GM20000 (cell line): Measurements from ENCODE around the gene AKR1C1.
"Not testable (repeated sequence)": the region's sequence is repeated elsewhere in the genome, so short reads cannot be mapped to it uniquely, and the experiment has no call there.

Source experiments
- DNase-seq: peaks from one replicate; pipeline ENCODE4 v3.0.0; 2012; ENCODE audit warnings: low spot score
- TF ChIP-seq, protein P1 (sequence below): IDR thresholded peaks from 2 replicates; pipeline ENCODE4 v1.5.1; 2012; ENCODE audit warnings: mild to moderate bottlenecking, control low read depth; ENCODE audit errors: extremely low read depth, missing control alignments

The AKR1C1 gene

DNA sequence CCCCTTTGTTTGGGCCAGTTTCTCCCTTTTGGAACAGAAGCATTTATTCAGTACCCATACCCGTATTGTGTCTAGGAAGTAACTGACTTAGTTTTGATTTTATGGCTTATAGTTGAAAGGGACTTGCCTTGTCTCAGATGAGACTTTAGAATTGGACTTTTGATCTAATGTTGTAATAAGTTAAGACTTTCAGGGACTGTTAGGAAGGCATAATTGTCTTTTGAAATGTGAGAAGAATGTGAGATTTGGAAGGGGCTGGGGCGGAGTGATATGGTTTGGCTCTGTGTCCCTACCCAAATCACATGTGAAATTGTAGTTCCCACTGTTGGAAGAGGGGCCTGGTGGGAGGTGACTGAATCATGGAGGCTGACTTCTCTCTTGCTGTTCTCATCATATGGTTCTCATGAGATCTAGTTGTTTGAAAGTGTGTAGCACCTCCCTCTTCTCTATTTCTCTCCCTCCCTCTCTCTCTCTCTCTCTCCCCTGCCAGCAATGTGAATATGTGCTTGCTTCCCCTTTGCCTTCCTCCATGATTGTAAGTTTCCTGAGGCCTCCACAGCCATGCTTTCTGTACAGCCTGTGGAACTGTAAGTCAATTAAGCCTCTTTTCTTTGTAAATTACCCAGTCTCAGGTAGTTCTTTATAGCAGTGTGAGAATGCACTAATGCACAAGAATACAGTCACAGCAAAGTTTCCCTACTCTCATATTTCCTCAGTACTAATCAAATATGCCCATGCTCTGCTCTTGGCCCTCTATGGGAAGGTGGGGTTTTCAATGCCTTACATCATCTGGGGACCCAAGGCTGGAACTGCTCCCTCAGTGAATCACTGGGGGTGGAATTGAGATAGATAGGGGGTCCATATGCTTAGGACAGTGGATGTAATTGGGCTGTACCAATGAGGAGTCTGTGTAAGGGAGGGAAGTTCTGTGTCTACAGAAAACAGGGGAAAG, 17.2 kb upstream of the AKR1C1 start:
- TF ChIP-seq, protein P1, sequence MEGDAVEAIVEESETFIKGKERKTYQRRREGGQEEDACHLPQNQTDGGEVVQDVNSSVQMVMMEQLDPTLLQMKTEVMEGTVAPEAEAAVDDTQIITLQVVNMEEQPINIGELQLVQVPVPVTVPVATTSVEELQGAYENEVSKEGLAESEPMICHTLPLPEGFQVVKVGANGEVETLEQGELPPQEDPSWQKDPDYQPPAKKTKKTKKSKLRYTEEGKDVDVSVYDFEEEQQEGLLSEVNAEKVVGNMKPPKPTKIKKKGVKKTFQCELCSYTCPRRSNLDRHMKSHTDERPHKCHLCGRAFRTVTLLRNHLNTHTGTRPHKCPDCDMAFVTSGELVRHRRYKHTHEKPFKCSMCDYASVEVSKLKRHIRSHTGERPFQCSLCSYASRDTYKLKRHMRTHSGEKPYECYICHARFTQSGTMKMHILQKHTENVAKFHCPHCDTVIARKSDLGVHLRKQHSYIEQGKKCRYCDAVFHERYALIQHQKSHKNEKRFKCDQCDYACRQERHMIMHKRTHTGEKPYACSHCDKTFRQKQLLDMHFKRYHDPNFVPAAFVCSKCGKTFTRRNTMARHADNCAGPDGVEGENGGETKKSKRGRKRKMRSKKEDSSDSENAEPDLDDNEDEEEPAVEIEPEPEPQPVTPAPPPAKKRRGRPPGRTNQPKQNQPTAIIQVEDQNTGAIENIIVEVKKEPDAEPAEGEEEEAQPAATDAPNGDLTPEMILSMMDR, result no peak
- no peak for DNase-seq

DNA sequence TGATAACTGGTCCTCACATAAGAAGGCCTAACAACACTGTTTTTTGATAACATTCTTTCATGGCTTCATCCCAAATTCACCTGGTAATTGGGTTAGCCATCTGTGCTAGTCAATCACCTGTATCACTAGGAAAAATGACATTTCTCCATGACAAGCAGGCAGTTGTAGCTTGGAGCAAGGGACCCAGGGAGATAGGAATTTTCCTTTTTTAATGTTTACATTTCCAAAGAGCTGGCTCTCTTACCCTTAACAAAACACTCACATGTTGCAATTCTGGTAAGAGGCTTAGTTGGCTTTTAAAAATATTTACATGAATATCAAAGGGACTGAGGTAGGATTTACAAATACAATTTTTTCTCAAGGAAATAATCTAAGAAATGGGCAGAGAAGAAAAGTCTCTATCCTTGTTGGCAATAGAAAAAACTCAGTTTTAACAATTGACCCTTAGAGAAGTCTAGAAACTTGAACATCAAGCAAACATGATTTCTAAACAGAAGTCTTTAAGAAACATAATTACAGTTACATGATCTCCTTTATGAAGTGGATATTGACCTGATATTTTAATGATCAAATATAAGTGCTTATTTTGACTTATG, 16.1 kb upstream of the AKR1C1 start:
- DNase-seq, result no peak
- TF ChIP-seq, protein P1, result no peak

DNA sequence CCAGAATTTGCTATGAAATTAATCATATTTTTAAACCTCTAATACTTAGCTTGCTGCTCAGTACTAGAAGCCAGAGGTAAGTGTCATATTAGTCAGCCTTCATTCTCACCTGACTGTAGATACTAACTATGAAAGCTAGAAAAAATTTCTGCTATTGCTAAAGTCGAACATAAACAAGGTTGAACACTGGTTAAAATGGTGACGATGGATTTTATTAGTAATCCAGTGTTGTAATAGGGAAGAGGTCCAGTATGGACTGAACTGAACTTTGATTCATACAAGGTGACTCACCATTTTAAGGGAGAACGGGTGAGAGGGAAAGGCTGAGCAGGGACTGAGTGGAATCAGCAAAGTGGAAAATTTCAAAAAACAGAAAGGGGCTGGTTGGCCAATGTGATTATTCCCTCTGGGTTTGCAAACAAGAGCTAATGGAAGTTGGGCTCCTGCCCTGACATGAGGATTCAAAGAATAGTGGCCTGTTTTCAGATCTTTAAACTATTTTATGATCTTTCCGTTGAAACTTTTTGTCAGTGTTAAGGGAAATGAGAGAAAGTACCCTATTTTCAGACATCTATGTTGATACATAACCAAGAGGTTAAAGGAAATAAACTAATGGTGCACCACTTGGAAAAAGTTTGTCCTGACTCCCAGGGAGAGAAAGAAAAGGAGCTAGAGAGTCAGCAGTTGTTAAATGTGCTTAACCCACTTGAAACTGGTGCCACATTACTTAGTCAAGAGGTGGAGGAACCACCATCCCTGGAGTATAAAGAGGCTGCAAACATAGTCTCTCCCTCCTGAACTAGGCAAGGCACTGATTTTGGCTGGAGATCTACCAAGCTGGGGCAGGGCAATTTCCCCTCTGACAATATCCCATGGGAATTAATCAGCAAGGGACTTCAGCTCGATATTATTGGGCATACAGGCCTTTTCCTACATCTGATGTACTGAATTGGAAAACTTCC, 15.3 kb upstream of the AKR1C1 start:
- TF ChIP-seq, protein P1, result no peak
- no peak for DNase-seq

DNA sequence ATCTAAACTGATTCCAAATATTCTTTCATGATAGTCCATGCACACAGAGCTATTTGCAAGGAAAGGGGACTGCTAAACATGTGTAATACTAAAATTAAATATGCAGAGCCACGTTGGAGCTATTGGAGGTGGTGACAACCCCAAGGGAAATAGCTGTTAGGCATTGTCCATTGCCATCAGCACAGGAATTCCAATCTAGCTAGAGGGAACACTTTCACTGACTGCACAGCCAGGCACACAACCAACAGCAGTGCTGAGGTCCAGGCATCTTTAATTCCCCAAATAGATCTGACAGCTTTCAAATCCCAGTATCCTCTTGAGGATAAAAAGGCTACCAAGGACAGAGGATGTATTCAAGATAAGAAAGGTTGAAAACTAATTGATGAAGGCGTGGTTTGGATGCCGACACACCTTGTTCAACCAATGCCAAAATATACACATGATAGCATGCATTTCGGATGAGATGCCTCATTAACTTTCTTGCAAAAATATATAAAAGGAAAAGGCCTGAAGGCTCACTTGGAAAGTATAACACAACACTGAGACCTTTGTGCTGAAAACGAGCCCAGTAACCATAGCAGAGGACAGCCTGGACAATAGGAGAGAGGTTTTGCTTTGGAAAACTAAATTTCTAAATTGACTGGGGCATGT, 11.6 kb upstream of the AKR1C1 start:
- not testable (repeated sequence) for DNase-seq

DNA sequence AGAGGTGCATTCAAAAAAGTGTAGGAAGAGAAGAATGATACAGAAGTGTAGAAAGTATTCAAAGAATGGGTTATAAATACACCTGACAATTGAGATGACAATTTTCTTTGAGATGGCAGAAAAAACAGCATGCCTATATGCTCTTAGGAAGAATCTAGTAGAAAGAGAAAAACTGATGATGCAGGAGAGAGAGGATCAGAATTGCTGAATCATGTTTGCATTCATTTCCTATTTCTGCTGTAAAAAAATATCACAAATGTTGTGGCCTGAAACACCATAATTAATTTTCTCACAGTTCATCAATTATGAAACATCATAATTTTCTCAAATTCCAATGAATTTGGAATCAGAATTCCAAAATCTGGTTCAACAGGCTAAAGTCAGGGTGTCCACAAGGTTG, 9.8 kb upstream of the AKR1C1 start:
- TF ChIP-seq, protein P1, result no peak
- DNase-seq, result no peak

DNA sequence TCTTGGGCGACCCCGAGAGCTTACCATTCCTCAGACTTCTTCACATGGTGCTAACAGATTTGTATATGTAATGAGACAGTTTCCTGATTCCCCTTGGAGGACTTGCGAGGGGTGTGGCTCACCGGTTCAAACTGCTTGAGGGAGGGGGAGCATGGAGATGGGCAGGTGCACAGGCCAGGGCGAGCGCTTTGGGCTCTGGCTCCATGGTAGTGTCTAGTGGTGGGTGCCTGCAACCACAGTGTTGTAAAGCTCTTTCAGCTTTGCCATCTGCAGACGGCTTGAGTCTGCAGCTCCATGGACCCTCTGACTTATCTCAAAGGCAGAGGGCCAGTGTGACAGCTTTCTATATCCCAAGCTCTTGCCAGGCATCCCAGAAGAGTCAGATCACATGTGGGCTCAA, 7.1 kb upstream of the AKR1C1 start:
- not testable (repeated sequence) for DNase-seq

DNA sequence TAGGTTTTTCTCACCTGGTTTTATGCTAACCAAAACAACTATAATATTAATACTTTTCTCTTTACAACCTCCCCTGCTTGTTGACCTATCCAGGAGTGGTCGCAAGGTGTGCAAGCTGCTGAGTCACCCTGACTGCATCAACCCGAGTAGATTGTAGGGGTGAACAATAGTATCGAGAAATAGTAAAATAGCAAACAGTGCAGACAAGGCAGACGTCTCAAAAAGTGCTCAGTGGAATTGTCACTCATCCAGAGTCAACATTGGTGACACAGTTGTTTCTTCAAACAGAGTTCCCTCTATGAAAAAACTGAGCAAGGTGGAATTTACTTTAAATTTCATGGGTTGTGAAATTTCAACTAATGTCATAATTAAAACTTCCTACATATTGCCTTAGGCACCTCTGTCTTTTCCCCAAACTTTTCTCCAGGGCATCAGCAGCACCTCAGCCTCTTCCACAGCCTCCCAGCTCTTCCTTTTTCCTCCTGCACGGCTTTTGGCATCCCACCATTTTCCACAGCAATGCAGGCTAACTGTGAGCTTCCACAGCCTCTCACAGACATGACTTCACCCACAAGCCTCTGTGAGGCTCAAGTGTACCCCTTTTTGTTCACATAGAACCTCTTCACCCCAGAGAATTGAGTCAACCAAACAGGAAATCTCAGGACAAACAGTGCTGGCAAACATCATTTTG, 6.1 kb upstream of the AKR1C1 start:
- DNase-seq, result not testable (repeated sequence)

DNA sequence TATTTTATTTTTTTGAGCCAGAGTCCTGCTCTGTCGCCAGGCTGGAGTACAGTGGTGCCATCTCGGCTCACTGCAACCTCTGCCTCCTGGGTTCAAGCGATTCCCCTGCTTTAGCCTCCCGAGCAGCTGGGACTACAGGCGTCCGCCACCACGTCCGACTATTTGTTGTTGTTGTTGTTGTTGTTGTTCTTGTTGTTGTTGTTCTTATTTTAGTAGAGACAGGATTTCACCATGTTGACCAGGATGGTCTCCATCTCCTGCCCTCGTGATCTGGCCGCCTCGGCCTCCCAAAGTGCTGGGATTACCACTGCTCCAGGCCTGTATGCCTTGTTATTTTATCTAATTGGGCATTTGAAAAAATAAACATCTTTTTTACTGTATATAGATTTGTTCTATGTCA, 1.7 kb upstream of the AKR1C1 start:
- not testable (repeated sequence) for DNase-seq

DNA sequence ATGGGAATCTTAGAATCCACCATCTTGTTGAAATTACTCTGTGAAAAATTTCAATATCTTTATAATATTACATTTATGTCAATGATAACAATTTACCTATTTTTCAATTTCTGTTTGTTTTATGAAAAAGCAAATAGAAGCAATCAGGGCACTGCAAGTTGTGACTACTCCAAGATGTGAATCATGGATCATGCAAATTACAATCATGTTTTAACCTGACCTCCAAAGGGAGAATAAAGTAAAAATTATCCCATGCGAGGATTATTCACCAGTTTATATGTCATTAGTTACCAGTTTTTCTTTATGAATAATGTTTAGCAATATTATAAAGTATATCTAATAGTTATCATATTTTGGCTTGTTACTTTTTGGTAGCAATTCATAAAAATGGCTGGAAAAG, 907 bp upstream of the AKR1C1 start:
- not testable (repeated sequence) for DNase-seq

DNA sequence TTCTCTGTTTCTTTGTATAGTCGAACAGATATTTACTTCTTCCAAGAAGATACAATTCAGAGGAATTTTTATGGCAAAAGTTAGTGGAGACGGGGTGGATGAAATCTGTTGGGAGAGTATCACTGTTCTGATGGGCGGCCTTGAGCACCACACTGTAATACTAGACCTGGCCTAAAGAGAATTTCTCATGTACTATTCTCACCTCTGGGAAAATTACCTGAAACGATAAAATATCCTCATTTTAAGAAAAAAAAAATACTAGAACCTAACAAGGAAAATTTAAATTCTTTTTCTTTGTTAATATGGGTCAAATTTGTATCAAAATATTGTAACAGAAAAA, 570 bp downstream of the AKR1C1 start:
- DNase-seq, result not testable (repeated sequence)

DNA sequence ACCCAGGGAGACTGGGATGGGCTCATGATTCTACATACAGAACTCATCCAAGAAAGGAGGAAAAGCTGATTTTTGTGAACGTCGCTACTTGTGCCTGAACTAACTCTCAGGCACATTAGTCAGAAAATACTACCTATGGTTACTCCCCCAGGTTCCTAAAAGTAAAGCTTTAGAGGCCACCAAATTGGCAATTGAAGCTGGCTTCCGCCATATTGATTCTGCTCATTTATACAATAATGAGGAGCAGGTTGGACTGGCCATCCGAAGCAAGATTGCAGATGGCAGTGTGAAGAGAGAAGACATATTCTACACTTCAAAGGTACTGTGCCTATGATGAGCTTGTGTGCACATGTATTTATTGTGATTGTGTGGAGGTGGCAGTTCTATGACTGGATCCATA, 2.5 kb downstream of the AKR1C1 start:
- not testable (repeated sequence) for DNase-seq

DNA sequence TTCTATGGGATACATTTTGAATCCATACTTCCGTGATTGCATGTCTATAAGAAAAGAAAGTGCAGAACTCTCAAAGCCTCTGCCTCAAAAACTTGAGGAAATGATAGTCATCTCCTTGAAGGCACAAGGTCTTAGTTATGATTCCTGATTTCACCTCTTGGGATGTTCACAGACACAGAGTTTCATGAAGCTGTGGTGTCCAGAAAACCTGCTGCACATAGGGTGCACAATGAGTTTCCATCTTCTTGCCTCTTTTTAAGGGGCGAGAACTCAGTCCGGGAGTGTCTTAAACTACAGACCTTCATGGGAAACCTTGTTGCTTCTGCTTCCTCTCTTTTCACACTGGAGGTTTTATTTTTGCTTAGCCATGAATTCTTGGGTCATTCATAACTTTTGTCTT, 4.0 kb downstream of the AKR1C1 start:
- not testable (repeated sequence) for DNase-seq

DNA sequence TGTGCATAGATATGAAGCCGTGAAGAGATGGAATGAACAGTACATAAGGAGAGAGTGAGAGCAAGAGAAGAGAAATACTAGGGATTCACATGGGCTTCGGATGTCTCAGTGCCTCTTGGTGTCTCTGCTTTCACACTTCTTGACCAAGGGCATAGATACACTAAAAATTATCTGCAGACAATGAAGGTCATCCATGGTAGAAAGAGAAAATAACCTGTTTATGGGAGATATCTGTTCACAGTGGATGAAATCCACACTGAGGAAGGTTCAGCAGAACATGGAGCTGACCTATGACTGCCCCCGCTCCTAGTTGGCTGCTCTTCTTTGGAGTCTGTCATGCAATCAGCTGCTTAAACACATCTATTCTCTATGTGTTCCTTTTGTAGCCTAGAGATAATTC, 6.1 kb downstream of the AKR1C1 start:
- DNase-seq, result not testable (repeated sequence)

DNA sequence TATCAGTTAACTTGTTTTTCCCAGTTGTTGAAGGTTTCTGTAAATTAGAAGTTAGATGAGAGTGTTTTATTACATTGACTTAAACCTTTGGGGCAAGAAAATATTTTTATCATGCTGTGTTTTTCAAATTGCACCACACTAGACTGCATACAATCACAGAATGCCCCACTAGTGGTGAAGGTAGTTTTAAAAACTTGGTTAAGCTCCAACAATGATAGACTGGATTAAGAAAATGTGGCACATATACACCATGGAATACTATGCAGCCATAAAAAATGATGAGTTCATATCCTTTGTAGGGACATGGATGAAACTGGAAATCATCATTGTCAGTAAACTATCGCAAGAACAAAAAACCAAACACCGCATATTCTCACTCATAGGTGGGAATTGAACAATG, 7.1 kb downstream of the AKR1C1 start:
- not testable (repeated sequence) for DNase-seq
